ENCODE measurements around the gene CSTB. TPM values are rescaled to one million over a fixed set of nuclear protein-coding genes. Genes with fewer than 3 reads are reported as not detected.

CSTB gene
- total RNA-seq, 2 experiments from 2014 or later = 44.0 to 44.1 TPM

GRCh38 chr21:43797925-43798715 is 22.0 kb upstream of the CSTB start:
- CTCF ChIA-PET = no interaction called here

GRCh38 chr21:43797415-43797814 is 21.3 kb upstream of the CSTB start:
- CTCF ChIA-PET = no interaction called here

More at GRCh38 chr21:43797925-43798715, 22.0 kb upstream of the CSTB start:
- POLR2A ChIA-PET = interaction anchor here (1.8 kb wide), 1 partner anchor 8 kb away, joined by 3 read pairs; no protein-coding TSS in a partner anchor

GRCh38 chr21:43794857-43795256 is 18.7 kb upstream of the CSTB start:
- POLR2A ChIA-PET = interaction anchor here (0.5 kb wide), 1 partner anchor 135 kb away, joined by 3 read pairs; no protein-coding TSS in a partner anchor
- CTCF ChIA-PET = no interaction called here

More at GRCh38 chr21:43797415-43797814, 21.3 kb upstream of the CSTB start:
- POLR2A ChIA-PET = no interaction called here

- ChIA-PET CTCF (no interaction called here), POLR2A (interaction anchor here (0.7 kb wide), 1 partner anchor 96 kb away, joined by 4 read pairs; no protein-coding TSS in a partner anchor)
Measured at GRCh38 chr21:43794311-43794710, 18.2 kb upstream of the CSTB start.

GRCh38 chr21:43793243-43793642 is 17.1 kb upstream of the CSTB start:
- POLR2A ChIA-PET = interaction anchor here (0.6 to 0.7 kb wide), 2 partner anchors 73 to 228 kb away, joined by 3 to 6 read pairs; no protein-coding TSS in a partner anchor
- CTCF ChIA-PET = interaction anchor here (1.0 kb wide), 1 partner anchor 8 kb away, joined by 3 read pairs; no protein-coding TSS in a partner anchor

- ChIA-PET POLR2A (interaction anchor here (0.6 kb wide), 1 partner anchor 74 kb away, joined by 6 read pairs; no protein-coding TSS in a partner anchor), CTCF (interaction anchor here (1.0 kb wide), 1 partner anchor 9 kb away, joined by 3 read pairs; no protein-coding TSS in a partner anchor)
Measured at GRCh38 chr21:43792406-43792805, 16.3 kb upstream of the CSTB start.

GRCh38 chr21:43790010-43790524 is 14.0 kb upstream of the CSTB start:
- ChIA-PET CTCF (interaction anchor here (0.5 to 2.6 kb wide), 11 partner anchors 10 to 187 kb away, joined by 3 to 12 read pairs (median 4); no protein-coding TSS in a partner anchor), POLR2A (interaction anchor here (1.2 kb wide), 1 partner anchor 9 kb away, joined by 3 read pairs; no protein-coding TSS in a partner anchor)

- ChIA-PET POLR2A (interaction anchor here (0.7 to 1.2 kb wide), 2 partner anchors 10 to 60 kb away, joined by 3 read pairs; no protein-coding TSS in a partner anchor), CTCF (interaction anchor here (0.5 to 2.6 kb wide), 12 partner anchors 10 to 187 kb away, joined by 3 to 12 read pairs (median 4); no protein-coding TSS in a partner anchor)
Measured at GRCh38 chr21:43789276-43790009, 13.3 kb upstream of the CSTB start, which contains the start of gene RRP1. TSS of gene RRP1 (plus strand) at chr21:43789577. CDS start at chr21:43789630, 53 bp downstream.

- POLR2A ChIA-PET = no interaction called here
- CTCF ChIA-PET = no interaction called here
Measured at GRCh38 chr21:43786807-43787440, 10.8 kb upstream of the CSTB start.

- ChIA-PET CTCF (no interaction called here), POLR2A (interaction anchor here (0.7 kb wide), 1 partner anchor 15 kb away, joined by 6 read pairs; no protein-coding TSS in a partner anchor)
Measured at GRCh38 chr21:43786300-43786806, 10.2 kb upstream of the CSTB start.

GRCh38 chr21:43785134-43785533 is 9.0 kb upstream of the CSTB start:
- CTCF ChIA-PET = no interaction called here
- POLR2A ChIA-PET = interaction anchor here (0.7 kb wide), 1 partner anchor 184 kb away, joined by 3 read pairs; no protein-coding TSS in a partner anchor

- CTCF ChIA-PET = no interaction called here
- POLR2A ChIA-PET = no interaction called here
Measured at GRCh38 chr21:43783098-43783700, 7.1 kb upstream of the CSTB start.

GRCh38 chr21:43782431-43783097 is 6.5 kb upstream of the CSTB start:
- CTCF ChIA-PET = no interaction called here

GRCh38 chr21:43781846-43782245 is 5.7 kb upstream of the CSTB start:
- CTCF ChIA-PET = no interaction called here
- POLR2A ChIA-PET = no interaction called here

More at GRCh38 chr21:43782431-43783097, 6.5 kb upstream of the CSTB start:
- POLR2A ChIA-PET = no interaction called here

- POLR2A ChIA-PET = no interaction called here
- CTCF ChIA-PET = interaction anchor here (0.8 kb wide), 1 partner anchor 10 kb away, joined by 3 read pairs; the partner anchor contains the start of gene RRP1
Measured at GRCh38 chr21:43779660-43780059, 3.6 kb upstream of the CSTB start.

GRCh38 chr21:43778469-43779335 is 2.6 kb upstream of the CSTB start:
- POLR2A ChIA-PET = no interaction called here

GRCh38 chr21:43777953-43778352 is 1.8 kb upstream of the CSTB start:
- ChIA-PET POLR2A (no interaction called here), CTCF (no interaction called here)

More at GRCh38 chr21:43778469-43779335, 2.6 kb upstream of the CSTB start:
- CTCF ChIA-PET = no interaction called here

Data from activated CD8-positive, alpha-beta memory T cell treated with anti-CD3 and anti-CD28 coated beads for 36 hours (primary cell).